Measurements from ENCODE around the gene PTBP1.

Gene PTBP1

GRCh38 chr19:803686-804418, 6.6 kb downstream of the PTBP1 start:
- Histone ChIP-seq H3K4me1 (ENCODE audit: insufficient read depth, low read length, severe bottlenecking) (peaks cover 25% of the 10 kb centered on the region), H2AFZ (ENCODE audit: low read length) (no peak overlapping the region), H3K27me3 (ENCODE audit: insufficient read depth, low read length) (no peaks in the 10 kb centered on the region), H3K36me3 (ENCODE audit: insufficient read depth, low read length) (peaks cover 100% of the 10 kb centered on the region), H3K9ac (ENCODE audit: low read length) (no peak overlapping the region), H3K4me3 (ENCODE audit: low read depth, low read length, poor library complexity, severe bottlenecking) (no peak overlapping the region), H3K9me2 (ENCODE audit: low read depth, low read length) (no peaks in the 10 kb centered on the region), H3K79me2 (ENCODE audit: insufficient read depth, low read length) (peaks cover 47% of the 10 kb centered on the region), H4K20me1 (ENCODE audit: insufficient read depth, low read length) (no peaks in the 10 kb centered on the region), H3K9me3 (ENCODE audit: low read length) (no peaks in the 10 kb centered on the region), H3K4me2 (ENCODE audit: low read length) (no peak overlapping the region), H3F3A (ENCODE audit: insufficient read depth, low read length) (no peaks in the 10 kb centered on the region), H3K27ac (ENCODE audit: low read depth, low read length, poor library complexity, severe bottlenecking) (no peak overlapping the region)
- TF ChIP-seq CTCF (IDR thresholded peaks at IDR 0.05; ENCODE audit: low read length) (no peak), EZH2 (IDR thresholded peaks at IDR 0.05; ENCODE audit: borderline replicate concordance, low read length) (no peak)

DNA sequence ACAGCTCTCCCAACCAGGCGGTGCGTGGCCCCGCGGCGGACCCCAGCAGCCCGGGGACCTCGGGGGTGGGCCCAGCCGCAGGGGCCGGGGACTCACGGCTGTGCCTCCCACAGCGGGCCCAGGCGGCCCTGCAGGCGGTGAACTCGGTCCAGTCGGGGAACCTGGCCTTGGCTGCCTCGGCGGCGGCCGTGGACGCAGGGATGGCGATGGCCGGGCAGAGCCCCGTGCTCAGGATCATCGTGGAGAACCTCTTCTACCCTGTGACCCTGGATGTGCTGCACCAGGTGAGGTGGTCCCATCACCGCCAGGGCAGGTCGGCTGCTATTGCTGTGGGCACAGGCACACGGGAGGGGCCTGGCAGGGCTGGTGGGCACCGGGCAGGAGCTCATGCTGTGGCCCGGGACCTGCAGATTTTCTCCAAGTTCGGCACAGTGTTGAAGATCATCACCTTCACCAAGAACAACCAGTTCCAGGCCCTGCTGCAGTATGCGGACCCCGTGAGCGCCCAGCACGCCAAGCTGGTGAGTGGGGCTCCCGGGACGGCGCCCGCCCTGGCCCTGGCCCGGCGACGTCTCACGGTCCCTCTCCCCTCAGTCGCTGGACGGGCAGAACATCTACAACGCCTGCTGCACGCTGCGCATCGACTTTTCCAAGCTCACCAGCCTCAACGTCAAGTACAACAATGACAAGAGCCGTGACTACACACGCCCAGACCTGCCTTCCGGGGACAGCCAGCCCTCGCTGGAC, 7.3 kb downstream of the PTBP1 start:
- H3K4me1 ChIP-seq (ENCODE audit: insufficient read depth, low read length, severe bottlenecking), result peaks cover 17% of the 10 kb centered on the region
- no peaks in the 10 kb centered on the region for H3K27me3 ChIP-seq (ENCODE audit: insufficient read depth, low read length)
- H3K9me2 ChIP-seq (ENCODE audit: low read depth, low read length), result no peaks in the 10 kb centered on the region
- H3K4me2 ChIP-seq (ENCODE audit: low read length), result no peak overlapping the region
- H3K79me2 ChIP-seq (ENCODE audit: insufficient read depth, low read length), result peaks cover 40% of the 10 kb centered on the region
- peaks cover 99% of the 10 kb centered on the region for H3K36me3 ChIP-seq (ENCODE audit: insufficient read depth, low read length)
- H4K20me1 ChIP-seq (ENCODE audit: insufficient read depth, low read length), result no peaks in the 10 kb centered on the region
- no peak overlapping the region for H3K4me3 ChIP-seq (ENCODE audit: low read depth, low read length, poor library complexity, severe bottlenecking)
- H2AFZ ChIP-seq (ENCODE audit: low read length), result no peak overlapping the region
- H3K9ac ChIP-seq (ENCODE audit: low read length), result no peak overlapping the region
- H3K27ac ChIP-seq (ENCODE audit: low read depth, low read length, poor library complexity, severe bottlenecking), result no peak overlapping the region
- TF ChIP-seq CTCF (IDR thresholded peaks at IDR 0.05; ENCODE audit: low read length), result no peak
- no peaks in the 10 kb centered on the region for H3F3A ChIP-seq (ENCODE audit: insufficient read depth, low read length)
- no peaks in the 10 kb centered on the region for H3K9me3 ChIP-seq (ENCODE audit: low read length)

DNA sequence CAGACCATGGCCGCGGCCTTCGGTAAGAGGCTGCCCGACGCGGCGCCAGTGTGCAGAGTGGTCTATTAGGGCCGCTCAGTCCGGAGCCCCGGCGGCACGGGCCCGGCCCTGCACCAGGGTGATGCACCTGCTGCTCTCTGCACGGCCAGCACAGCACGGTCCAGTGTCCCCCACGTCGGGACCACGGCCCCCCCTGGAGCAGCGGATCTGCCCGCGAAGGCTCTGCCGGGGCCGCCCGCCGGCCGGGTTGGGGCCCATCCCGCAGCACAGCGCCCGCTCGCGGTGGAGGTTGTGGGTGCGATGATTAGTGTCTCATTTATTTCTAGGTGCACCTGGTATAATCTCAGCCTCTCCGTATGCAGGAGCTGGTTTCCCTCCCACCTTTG, 7.9 kb downstream of the PTBP1 start:
- Histone ChIP-seq H3K9me3 (ENCODE audit: low read length) (no peaks in the 10 kb centered on the region), H3K4me3 (ENCODE audit: low read depth, low read length, poor library complexity, severe bottlenecking) (no peak overlapping the region), H3K27ac (ENCODE audit: low read depth, low read length, poor library complexity, severe bottlenecking) (no peak overlapping the region), H3K36me3 (ENCODE audit: insufficient read depth, low read length) (peaks cover 99% of the 10 kb centered on the region), H3K4me2 (ENCODE audit: low read length) (no peak overlapping the region), H3K9me2 (ENCODE audit: low read depth, low read length) (no peaks in the 10 kb centered on the region), H3K27me3 (ENCODE audit: insufficient read depth, low read length) (no peaks in the 10 kb centered on the region), H3K79me2 (ENCODE audit: insufficient read depth, low read length) (peaks cover 34% of the 10 kb centered on the region), H2AFZ (ENCODE audit: low read length) (no peak overlapping the region), H3K9ac (ENCODE audit: low read length) (no peak overlapping the region), H4K20me1 (ENCODE audit: insufficient read depth, low read length) (no peaks in the 10 kb centered on the region), H3K4me1 (ENCODE audit: insufficient read depth, low read length, severe bottlenecking) (peaks cover 12% of the 10 kb centered on the region), H3F3A (ENCODE audit: insufficient read depth, low read length) (no peaks in the 10 kb centered on the region)
- TF ChIP-seq EZH2 (IDR thresholded peaks at IDR 0.05; ENCODE audit: borderline replicate concordance, low read length), result no peak
- TF ChIP-seq CTCF (IDR thresholded peaks at IDR 0.05; ENCODE audit: low read length), result no peak
